ENCODE measurements around the gene XIRP2. TPM values are rescaled to one million over a fixed set of nuclear protein-coding genes. Genes with fewer than 3 reads are reported as not detected.

Gene XIRP2
- total and polyA plus RNA-seq, 10 of the 15 experiments (the other 5 are each of a cell fraction or from before 2014, with no cell fraction given): 0.03 TPM; not detected in 9

- Histone ChIP-seq H3K4me3 (no peak overlapping the region), H3K27ac (ENCODE audit: control insufficient read depth, insufficient read depth) (no peak overlapping the region), H3K27me3 (replicated peaks in 1 of 2; ENCODE audit: control insufficient read depth in 2 of 2, insufficient read depth in 2 of 2, low read length in 1 of 2) (no peaks in the 10 kb centered on the region), H3K4me2 (ENCODE audit: control insufficient read depth, insufficient read depth) (no peak overlapping the region), H3K79me2 (ENCODE audit: control insufficient read depth, insufficient read depth, low read length) (no peaks in the 10 kb centered on the region), H3K9me3 (replicated peaks; ENCODE audit: control insufficient read depth, insufficient read depth, low read length) (no peaks in the 10 kb centered on the region), H3K4me1 (ENCODE audit: control insufficient read depth, insufficient read depth, low read length) (no peaks in the 10 kb centered on the region), H2AFZ (ENCODE audit: control insufficient read depth, low read depth, low read length) (no peak overlapping the region), H4K20me1 (ENCODE audit: control insufficient read depth, insufficient read depth) (no peaks in the 10 kb centered on the region), H3K9ac (ENCODE audit: control insufficient read depth, insufficient read depth, low read length) (no peak overlapping the region), H3K36me3 (ENCODE audit: control insufficient read depth in 2 of 2, insufficient read depth in 2 of 2, low read length in 1 of 2) (no peaks in the 10 kb centered on the region)
- SMC1A ChIA-PET (ENCODE audit: uncharacterized antibody, unreplicated experiment): no interaction called here
- POLR2A ChIA-PET: no interaction called here
- RAD21 ChIA-PET (ENCODE audit: unreplicated experiment): no interaction called here
- FAIRE-seq (no peak), DNase-seq (ENCODE audit: low read depth, low spot score) (no peak), ATAC-seq (no peak)
- intact Hi-C loops (cut with micrococcal nuclease; ENCODE audit: unreplicated experiment) (no loop called here), in situ Hi-C loops (cut with MboI) (no loop called here)
- CTCF ChIA-PET: no interaction called here
- no peak for TF ChIP-seq NRF1 (conservative IDR thresholded peaks at IDR 0.05; ENCODE audit: low read depth, low read length)
- no peak for TF ChIP-seq BACH1 (IDR thresholded peaks at IDR 0.05; ENCODE audit: borderline replicate concordance)
- TF ChIP-seq, protein P1, sequence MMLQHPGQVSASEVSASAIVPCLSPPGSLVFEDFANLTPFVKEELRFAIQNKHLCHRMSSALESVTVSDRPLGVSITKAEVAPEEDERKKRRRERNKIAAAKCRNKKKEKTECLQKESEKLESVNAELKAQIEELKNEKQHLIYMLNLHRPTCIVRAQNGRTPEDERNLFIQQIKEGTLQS (IDR thresholded peaks at IDR 0.05; ENCODE audit: borderline replicate concordance, extremely low read depth, low read depth, low read length): no peak
- no peak for TF ChIP-seq CHD4 (IDR thresholded peaks at IDR 0.05)
- BruUV-seq (replicated peaks): no TSS peak
- 58% methylated on average over 1 of the region's 1 CpG for WGBS (ENCODE audit: insufficient coverage, insufficient replicate concordance, low lambda C conversion rate, missing lambda C conversion rate)
Observed at GRCh38 chr2:166942377-166942776, 54.1 kb downstream of the XIRP2 start.

DNA sequence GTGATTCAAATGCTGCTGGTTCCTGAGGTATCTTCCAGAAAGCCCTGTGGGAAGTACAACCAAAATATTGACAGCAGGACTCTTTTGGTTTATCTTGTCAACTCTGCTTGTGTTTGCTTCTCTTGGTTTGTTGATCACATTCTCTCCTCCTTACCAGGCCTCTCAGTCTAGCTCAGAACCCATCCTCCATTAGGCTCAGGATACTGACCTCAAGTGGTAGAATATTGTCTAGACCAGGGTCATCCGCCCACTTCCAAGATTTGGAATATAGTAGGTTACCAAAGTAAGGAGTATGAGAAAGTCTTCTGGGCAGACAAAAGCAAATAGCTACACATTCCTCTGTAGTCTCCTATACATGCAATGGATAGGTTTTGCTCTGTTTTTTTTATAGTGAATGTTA is 56.6 kb downstream of the XIRP2 start:
- POLR2A ChIA-PET: no interaction called here
- no TSS peak for BruUV-seq (replicated peaks)
- in situ Hi-C loops (cut with MboI): no loop called here
- TF ChIP-seq REST (IDR thresholded peaks at IDR 0.05; ENCODE audit: low read depth, low read length) (no peak), CREM (IDR thresholded peaks at IDR 0.05; ENCODE audit: low read depth) (no peak), CHD2 (IDR thresholded peaks at IDR 0.05; ENCODE audit: borderline replicate concordance, low read depth, low read length) (no peak), ZBTB40 (IDR thresholded peaks at IDR 0.05; ENCODE audit: borderline replicate concordance) (no peak), MAX (IDR thresholded peaks at IDR 0.05; ENCODE audit: low read depth, low read length) (no peak), HCFC1 (IDR thresholded peaks at IDR 0.05; ENCODE audit: low read length) (no peak)

More for the DNA sequence above, 56.6 kb downstream of the XIRP2 start:
- Histone ChIP-seq H3K4me1 (ENCODE audit: control insufficient read depth, insufficient read depth, low read length) (no peaks in the 10 kb centered on the region), H3K79me2 (ENCODE audit: control insufficient read depth, insufficient read depth, low read length) (no peaks in the 10 kb centered on the region), H3K9me3 (replicated peaks; ENCODE audit: control insufficient read depth, insufficient read depth, low read length) (no peaks in the 10 kb centered on the region), H3K4me2 (ENCODE audit: control insufficient read depth, insufficient read depth) (no peak overlapping the region), H3K4me3 (no peak overlapping the region), H2AFZ (ENCODE audit: control insufficient read depth, low read depth, low read length) (no peak overlapping the region), H4K20me1 (ENCODE audit: control insufficient read depth, insufficient read depth) (no peaks in the 10 kb centered on the region), H3K9ac (ENCODE audit: control insufficient read depth, insufficient read depth, low read length) (no peak overlapping the region), H3K27ac (ENCODE audit: control insufficient read depth, insufficient read depth) (no peak overlapping the region), H3K27me3 (replicated peaks in 1 of 2; ENCODE audit: control insufficient read depth in 2 of 2, insufficient read depth in 2 of 2, low read length in 1 of 2) (no peaks in the 10 kb centered on the region), H3K36me3 (ENCODE audit: control insufficient read depth in 2 of 2, insufficient read depth in 2 of 2, low read length in 1 of 2) (no peaks in the 10 kb centered on the region)
- 42% methylated on average over 1 of the region's 1 CpG for WGBS (ENCODE audit: insufficient coverage, insufficient replicate concordance, low lambda C conversion rate, missing lambda C conversion rate)
- intact Hi-C loops (cut with micrococcal nuclease; ENCODE audit: unreplicated experiment): no loop called here
- FAIRE-seq (no peak), DNase-seq (ENCODE audit: low read depth, low spot score) (no peak), ATAC-seq (no peak)
- RAD21 ChIA-PET (ENCODE audit: unreplicated experiment): no interaction called here
- SMC1A ChIA-PET (ENCODE audit: uncharacterized antibody, unreplicated experiment): no interaction called here
- CTCF ChIA-PET: no interaction called here
